Body of pancreas (tissue), 4 donors: ENCODE results near the gene KLHL18. TPM values are rescaled to one million over a fixed set of nuclear protein-coding genes. Genes with fewer than 3 reads are reported as not detected.

ENCODE experiments used
- ATAC-seq: fragments of 150-250 bp; one replicate; pipeline ENCODE4 v1.9.1; 2016
- DNase-seq, 4 donors: peaks; one replicate each; pipeline ENCODE4 v3.0.0-alpha.2; 2019
- H3K27ac ChIP-seq, 4 donors: fragments of 200-600 bp; sonication (generic); 1 replicate in 3 of 4; 2 replicates in 1 of 4; pipeline versions ENCODE4 v1.5.1 to v1.6.1; 2016 to 2019; ENCODE audit warnings: mild to moderate bottlenecking in 1 of 4, mixed read lengths in 1 of 4, moderate library complexity in 1 of 4
- H3K27me3 ChIP-seq, 2 donors: fragments of 200-600 bp; sonication (generic); one replicate each; pipeline ENCODE4 v1.6.0; 2016; ENCODE audit warnings: mild to moderate bottlenecking in 1 of 2
- H3K36me3 ChIP-seq, 2 donors: fragments of 200-600 bp; sonication (generic); replicated peaks in 1 of 2; 2 replicates each; pipeline ENCODE4 v1.5.1; 2016; ENCODE audit warnings: low read depth in 2 of 2; ENCODE audit not compliant: insufficient read depth in 1 of 2
- H3K4me1 ChIP-seq: fragments of 200-600 bp; sonication (generic); one replicate; pipeline ENCODE4 v1.6.0; 2016
- H3K4me3 ChIP-seq, 2 donors: fragments of 200-600 bp; sonication (generic); 1 replicate in 1 of 2; 2 replicates in 1 of 2; pipeline ENCODE4 v1.5.1; 2016 to 2019
- H3K9me3 ChIP-seq, 3 donors: fragments of 200-600 bp; sonication (generic); 1 replicate in 2 of 3; 2 replicates in 1 of 3; pipeline ENCODE4 v1.5.1; 2016
- CTCF ChIP-seq, 7 experiments: fragments of 450-650 bp in 4 of 7; fragments of 200-600 bp in 3 of 7; sonication (generic) in 3 of 7; IDR thresholded peaks; one replicate each; pipeline ENCODE4 v1.5.1; 2016 to 2019; ENCODE audit warnings: antibody characterized with exemption in 7 of 7
- POLR2A ChIP-seq, 3 donors: fragments of 450-650 bp; IDR thresholded peaks; one replicate each; pipeline ENCODE4 v1.6.1; 2016; ENCODE audit warnings: antibody characterized with exemption in 3 of 3, mild to moderate bottlenecking in 2 of 3
- WGBS, 2 donors: methylation state at CpG; one replicate each; pipeline ENCODE4 v1.1.5; 2017; 5-methylcytosine and 5-hydroxymethylcytosine counted together
- intact Hi-C: fragments of 100-400 bp; cut with DNase I; formaldehyde crosslinking; loops from one replicate; pipeline ENCODE4 v1.15.1; 2023
- total RNA-seq, 2 donors: library from RNA; depleted of rRNA; stranded (reverse); fragments of >200 nt; gene quantifications; one replicate each; pipeline ENCODE4 v1.1.0, GENCODE V29; 2016

KLHL18 gene
- total RNA-seq, 2 donors from 2014 or later, result 7.3 to 8.6 TPM

- Histone ChIP-seq H3K9me3 (no peaks in the 10 kb centered on the region), H3K27ac (no peak overlapping the region), H3K27me3 (no peaks in the 10 kb centered on the region), H3K36me3 (no peaks in the 10 kb centered on the region), H3K4me1 (no peaks in the 10 kb centered on the region), H3K4me3 (no peak overlapping the region)
- WGBS, 2 donors, result 81 to 91% methylated on average over 2 of the region's 2 CpGs
- intact Hi-C loops, result no loop called here
- no peak for TF ChIP-seq CTCF (IDR thresholded peaks at IDR 0.05)
- no peak for TF ChIP-seq POLR2A (IDR thresholded peaks at IDR 0.05)
- ATAC-seq, result no peak
- no peak for DNase-seq
Measured at GRCh38 chr3:47293822-47294221, 11.1 kb downstream of the KLHL18 start.

GRCh38 chr3:47294392-47294791 lies 11.6 kb downstream of the KLHL18 start:
- no peak overlapping the region for H3K27ac ChIP-seq
- ATAC-seq, result no peak
- H3K9me3 ChIP-seq, result no peaks in the 10 kb centered on the region
- no peaks in the 10 kb centered on the region for H3K4me1 ChIP-seq
- no peak for DNase-seq
- H3K27me3 ChIP-seq, result no peaks in the 10 kb centered on the region
- TF ChIP-seq CTCF (IDR thresholded peaks at IDR 0.05), result no peak
- TF ChIP-seq POLR2A (IDR thresholded peaks at IDR 0.05), result no peak
- intact Hi-C loops, result no loop called here
- 86 to 89% methylated on average over 3 of the region's 3 CpGs for WGBS, 2 donors
- H3K4me3 ChIP-seq, result no peak overlapping the region
- H3K36me3 ChIP-seq, result no peaks in the 10 kb centered on the region

- intact Hi-C loops, result no loop called here
- TF ChIP-seq POLR2A (IDR thresholded peaks at IDR 0.05), result no peak
Measured at GRCh38 chr3:47295322-47295721, 12.6 kb downstream of the KLHL18 start.

GRCh38 chr3:47295976-47296375 lies 13.2 kb downstream of the KLHL18 start:
- ATAC-seq (no peak), DNase-seq (no peak)
- intact Hi-C loops, result no loop called here
- WGBS, 2 donors, result 91 to 93% methylated on average over 6 of the region's 6 CpGs
- Histone ChIP-seq H3K36me3 (no peaks in the 10 kb centered on the region), H3K27ac (no peak overlapping the region), H3K4me3 (no peak overlapping the region), H3K9me3 (no peaks in the 10 kb centered on the region), H3K4me1 (no peaks in the 10 kb centered on the region), H3K27me3 (no peaks in the 10 kb centered on the region)
- no peak for TF ChIP-seq POLR2A (IDR thresholded peaks at IDR 0.05)
- no peak for TF ChIP-seq CTCF (IDR thresholded peaks at IDR 0.05)

More at GRCh38 chr3:47295322-47295721, 12.6 kb downstream of the KLHL18 start:
- no peak for ATAC-seq
- Histone ChIP-seq H3K27ac (no peak overlapping the region), H3K4me1 (no peaks in the 10 kb centered on the region), H3K9me3 (no peaks in the 10 kb centered on the region), H3K4me3 (no peak overlapping the region), H3K36me3 (no peaks in the 10 kb centered on the region), H3K27me3 (no peaks in the 10 kb centered on the region)
- 83 to 89% methylated on average over 2 of the region's 2 CpGs for WGBS, 2 donors
- DNase-seq, result no peak

- TF ChIP-seq CTCF (IDR thresholded peaks at IDR 0.05), result no peak
- TF ChIP-seq POLR2A (IDR thresholded peaks at IDR 0.05), result no peak
- no peaks in the 10 kb centered on the region for H3K9me3 ChIP-seq
- no peaks in the 10 kb centered on the region for H3K36me3 ChIP-seq
- ATAC-seq, result no peak
- 70 to 76% methylated on average over 2 of the region's 2 CpGs for WGBS, 2 donors
- intact Hi-C loops, result no loop called here
- no peak overlapping the region for H3K27ac ChIP-seq
- DNase-seq, result no peak
- no peaks in the 10 kb centered on the region for H3K4me1 ChIP-seq
- no peaks in the 10 kb centered on the region for H3K27me3 ChIP-seq
- H3K4me3 ChIP-seq, result no peak overlapping the region
Measured at GRCh38 chr3:47296562-47297302, 14.0 kb downstream of the KLHL18 start.
